ENCODE measurements around the gene GPRIN2. TPM values are rescaled to one million over a fixed set of nuclear protein-coding genes. Genes with fewer than 3 reads are reported as not detected.
A peak's percentile ranks its signal among the peaks of the same experiment; 100 is the strongest.
"Not testable (repeated sequence)": the region's sequence is repeated elsewhere in the genome, so short reads cannot be mapped to it uniquely, and the experiment has no call there.

GPRIN2 gene
- polyA plus RNA-seq, 3 donors = not detected

GRCh38 chr10:46597616-46598246 is 41.3 kb upstream of the GPRIN2 start:
- H3K9me3 Mint-ChIP-seq; H4K20me1 ChIP-seq (ENCODE audit: insufficient read depth, low read length); H3K36me3 Mint-ChIP-seq; H3K4me1 Mint-ChIP-seq; H3K27me3 ChIP-seq (ENCODE audit: control insufficient read depth in 2 of 2, insufficient read depth in 2 of 2, low read length in 2 of 2); H3K4me2 ChIP-seq (replicated peaks; ENCODE audit: extremely low read depth, low read length, poor library complexity, severe bottlenecking); intact Hi-C loops (cut with micrococcal nuclease); H3K79me2 ChIP-seq (ENCODE audit: insufficient read depth, low read length); H3K36me3 ChIP-seq (replicated peaks in 1 of 2; ENCODE audit: control insufficient read depth in 1 of 2, insufficient read depth in 2 of 2, low read length in 2 of 2); DNase-seq; H3K9me3 ChIP-seq (replicated peaks in 1 of 2; ENCODE audit: control insufficient read depth in 1 of 2, insufficient read depth in 1 of 2, low read length in 2 of 2); H3K4me1 ChIP-seq (ENCODE audit: control insufficient read depth in 1 of 2, insufficient read depth in 2 of 2, low read length in 2 of 2); H3K27me3 Mint-ChIP-seq (ENCODE audit: low read depth in 3 of 3): not testable (repeated sequence)
- Histone ChIP-seq H3K27ac (ENCODE audit: low read depth in 1 of 2, low read length in 2 of 2) (peak overlapping the region; percentile 31 to 46), H2AFZ (ENCODE audit: insufficient read depth, low read depth, low read length, poor library complexity, severe bottlenecking) (peak overlapping the region; percentile 67), H3K9ac (ENCODE audit: insufficient read depth, low read length, poor library complexity, severe bottlenecking) (peak overlapping the region; percentile 40), H3K4me3 (replicated peaks in 1 of 3; ENCODE audit: low read depth in 2 of 3, low read length in 3 of 3) (peak overlapping the region; percentile 30 to 68 (median 50))
- TF ChIP-seq CTCF (IDR thresholded peaks at IDR 0.05) = peak; percentile 25
- peak overlapping the region in 2 of 7 donors; percentile 42 to 85 for H3K27ac Mint-ChIP-seq
- peak overlapping the region; percentile 68 to 71 for H3K4me3 Mint-ChIP-seq
- no CpG with 5 or more reads among the region's 44 CpGs for WGBS (ENCODE audit: insufficient coverage)

GRCh38 chr10:46596570-46596969 is 40.1 kb upstream of the GPRIN2 start:
- no CpG with 5 or more reads among the region's 4 CpGs for WGBS (ENCODE audit: insufficient coverage)
- H3K27ac Mint-ChIP-seq; intact Hi-C loops (cut with micrococcal nuclease); H3K4me1 Mint-ChIP-seq; H3K36me3 ChIP-seq (replicated peaks in 1 of 2; ENCODE audit: control insufficient read depth in 1 of 2, insufficient read depth in 2 of 2, low read length in 2 of 2); H3K27ac ChIP-seq (ENCODE audit: low read depth in 1 of 2, low read length in 2 of 2); H3K79me2 ChIP-seq (ENCODE audit: insufficient read depth, low read length); H3K4me1 ChIP-seq (ENCODE audit: control insufficient read depth in 1 of 2, insufficient read depth in 2 of 2, low read length in 2 of 2); H3K27me3 Mint-ChIP-seq (ENCODE audit: low read depth in 3 of 3); H4K20me1 ChIP-seq (ENCODE audit: insufficient read depth, low read length); H3K9ac ChIP-seq (ENCODE audit: insufficient read depth, low read length, poor library complexity, severe bottlenecking); H3K9me3 ChIP-seq (replicated peaks in 1 of 2; ENCODE audit: control insufficient read depth in 1 of 2, insufficient read depth in 1 of 2, low read length in 2 of 2); H3K9me3 Mint-ChIP-seq; H3K36me3 Mint-ChIP-seq; H2AFZ ChIP-seq (ENCODE audit: insufficient read depth, low read depth, low read length, poor library complexity, severe bottlenecking); H3K4me2 ChIP-seq (replicated peaks; ENCODE audit: extremely low read depth, low read length, poor library complexity, severe bottlenecking); H3K27me3 ChIP-seq (ENCODE audit: control insufficient read depth in 2 of 2, insufficient read depth in 2 of 2, low read length in 2 of 2): not testable (repeated sequence)
- peak overlapping the region in 1 of 2 donors; percentile 62 for H3K4me3 Mint-ChIP-seq
- peak in 1 of 3 donors; percentile 2 for DNase-seq
- peak overlapping the region in 2 of 3 experiments; percentile 19 to 51 for H3K4me3 ChIP-seq (replicated peaks in 1 of 3; ENCODE audit: low read depth in 2 of 3, low read length in 3 of 3)

GRCh38 chr10:46594453-46595063 is 38.1 kb upstream of the GPRIN2 start:
- H3K36me3 ChIP-seq (replicated peaks in 1 of 2; ENCODE audit: control insufficient read depth in 1 of 2, insufficient read depth in 2 of 2, low read length in 2 of 2); intact Hi-C loops (cut with micrococcal nuclease); H3K9me3 Mint-ChIP-seq; H3K27ac ChIP-seq (ENCODE audit: low read depth in 1 of 2, low read length in 2 of 2); H3K9ac ChIP-seq (ENCODE audit: insufficient read depth, low read length, poor library complexity, severe bottlenecking); H3K27me3 Mint-ChIP-seq (ENCODE audit: low read depth in 3 of 3); H3K9me3 ChIP-seq (replicated peaks in 1 of 2; ENCODE audit: control insufficient read depth in 1 of 2, insufficient read depth in 1 of 2, low read length in 2 of 2); DNase-seq; H3K4me3 Mint-ChIP-seq; H3K4me1 Mint-ChIP-seq; H4K20me1 ChIP-seq (ENCODE audit: insufficient read depth, low read length); H2AFZ ChIP-seq (ENCODE audit: insufficient read depth, low read depth, low read length, poor library complexity, severe bottlenecking); H3K36me3 Mint-ChIP-seq; H3K27ac Mint-ChIP-seq; H3K4me3 ChIP-seq (replicated peaks in 1 of 3; ENCODE audit: low read depth in 2 of 3, low read length in 3 of 3); H3K27me3 ChIP-seq (ENCODE audit: control insufficient read depth in 2 of 2, insufficient read depth in 2 of 2, low read length in 2 of 2); H3K4me2 ChIP-seq (replicated peaks; ENCODE audit: extremely low read depth, low read length, poor library complexity, severe bottlenecking); H3K79me2 ChIP-seq (ENCODE audit: insufficient read depth, low read length); H3K4me1 ChIP-seq (ENCODE audit: control insufficient read depth in 1 of 2, insufficient read depth in 2 of 2, low read length in 2 of 2): not testable (repeated sequence)
- no CpG with 5 or more reads among the region's 6 CpGs for WGBS (ENCODE audit: insufficient coverage)

GRCh38 chr10:46593307-46593706 is 36.8 kb upstream of the GPRIN2 start:
- H2AFZ ChIP-seq (ENCODE audit: insufficient read depth, low read depth, low read length, poor library complexity, severe bottlenecking); H3K27me3 ChIP-seq (ENCODE audit: control insufficient read depth in 2 of 2, insufficient read depth in 2 of 2, low read length in 2 of 2); H3K27me3 Mint-ChIP-seq (ENCODE audit: low read depth in 3 of 3); H3K36me3 ChIP-seq (replicated peaks in 1 of 2; ENCODE audit: control insufficient read depth in 1 of 2, insufficient read depth in 2 of 2, low read length in 2 of 2); H3K9me3 ChIP-seq (replicated peaks in 1 of 2; ENCODE audit: control insufficient read depth in 1 of 2, insufficient read depth in 1 of 2, low read length in 2 of 2); H3K4me1 ChIP-seq (ENCODE audit: control insufficient read depth in 1 of 2, insufficient read depth in 2 of 2, low read length in 2 of 2); H3K9ac ChIP-seq (ENCODE audit: insufficient read depth, low read length, poor library complexity, severe bottlenecking); H4K20me1 ChIP-seq (ENCODE audit: insufficient read depth, low read length); H3K9me3 Mint-ChIP-seq; H3K4me1 Mint-ChIP-seq; H3K79me2 ChIP-seq (ENCODE audit: insufficient read depth, low read length); H3K4me3 ChIP-seq (replicated peaks in 1 of 3; ENCODE audit: low read depth in 2 of 3, low read length in 3 of 3); H3K27ac ChIP-seq (ENCODE audit: low read depth in 1 of 2, low read length in 2 of 2); intact Hi-C loops (cut with micrococcal nuclease); H3K4me3 Mint-ChIP-seq; DNase-seq; H3K27ac Mint-ChIP-seq; H3K4me2 ChIP-seq (replicated peaks; ENCODE audit: extremely low read depth, low read length, poor library complexity, severe bottlenecking); H3K36me3 Mint-ChIP-seq: not testable (repeated sequence)
- WGBS (ENCODE audit: insufficient coverage) = no CpG with 5 or more reads among the region's 13 CpGs
